ENCODE measurements around the gene POGZ.
A peak's percentile ranks its signal among the peaks of the same experiment; 100 is the strongest.
"Not testable (repeated sequence)": the region's sequence is repeated elsewhere in the genome, so short reads cannot be mapped to it uniquely, and the experiment has no call there.

POGZ gene

DNA sequence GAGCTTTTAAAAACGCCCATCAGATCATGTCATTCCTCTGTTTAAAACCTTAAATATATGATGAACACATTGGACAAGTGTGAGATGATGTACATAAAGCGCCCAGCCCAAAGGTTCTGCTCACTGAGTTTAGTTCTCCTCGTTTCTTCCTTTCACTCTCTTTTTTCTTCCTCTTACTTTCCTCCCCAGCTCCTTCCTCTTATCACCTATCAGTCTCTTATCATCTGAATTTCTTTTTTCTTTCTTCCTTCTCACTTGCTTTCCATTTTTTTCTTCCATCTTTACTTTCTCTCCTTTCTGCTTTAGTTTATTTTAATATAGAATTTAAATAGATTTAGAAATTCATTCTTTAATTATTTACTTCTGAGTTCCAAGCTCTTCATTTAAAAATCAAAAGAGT, 17.8 kb upstream of the POGZ start:
- no peak for DNase-seq

- no peak for DNase-seq
These were observed 16.8 kb upstream of the POGZ start for GRCh38 chr1:151476083-151476482.

DNA sequence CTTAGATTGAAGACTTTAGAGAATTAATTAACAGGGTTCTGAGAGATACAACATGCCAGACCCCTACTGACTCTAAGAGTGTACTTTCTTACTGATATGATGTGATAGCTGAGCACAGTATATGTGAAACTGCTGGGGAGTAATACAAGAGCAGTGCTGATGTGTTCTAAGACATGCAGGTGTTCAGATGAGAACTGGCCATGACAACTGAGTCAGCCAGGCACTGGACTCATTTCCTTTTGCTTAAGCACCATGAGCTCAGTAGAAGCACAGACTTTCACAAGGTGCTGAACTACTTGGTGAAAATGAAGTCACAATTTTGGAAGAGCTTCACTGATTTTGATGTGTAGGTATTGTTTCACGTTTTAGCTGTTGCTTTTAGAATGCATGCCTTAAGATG, 15.9 kb upstream of the POGZ start:
- no peak for DNase-seq

- no peak for DNase-seq
These were observed 15.5 kb upstream of the POGZ start for GRCh38 chr1:151474745-151475144.

GRCh38 chr1:151472856-151473731, 13.8 kb upstream of the POGZ start:
- peak; percentile 56 for DNase-seq

DNA sequence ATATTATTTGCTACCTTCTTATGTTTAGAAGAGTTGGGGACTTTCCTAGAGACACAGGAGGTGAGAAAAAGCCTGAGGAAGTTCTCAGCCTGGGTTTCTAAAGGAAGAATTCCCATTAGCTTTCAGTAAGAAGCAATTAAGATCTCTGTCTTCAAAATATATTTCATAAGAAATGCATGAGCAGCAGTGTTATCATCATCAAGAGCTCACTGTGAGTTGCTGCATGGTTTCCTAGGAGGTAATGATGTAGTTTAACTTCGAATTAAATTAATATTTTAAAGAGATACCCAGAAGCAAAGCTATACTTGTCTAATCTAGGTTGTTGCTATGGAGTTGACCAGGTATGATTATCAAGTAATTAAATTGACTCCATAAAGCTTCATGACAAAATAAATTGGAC, 5.7 kb upstream of the POGZ start:
- no peak for DNase-seq

GRCh38 chr1:151461694-151462093, 2.4 kb upstream of the POGZ start:
- no peak for DNase-seq

DNA sequence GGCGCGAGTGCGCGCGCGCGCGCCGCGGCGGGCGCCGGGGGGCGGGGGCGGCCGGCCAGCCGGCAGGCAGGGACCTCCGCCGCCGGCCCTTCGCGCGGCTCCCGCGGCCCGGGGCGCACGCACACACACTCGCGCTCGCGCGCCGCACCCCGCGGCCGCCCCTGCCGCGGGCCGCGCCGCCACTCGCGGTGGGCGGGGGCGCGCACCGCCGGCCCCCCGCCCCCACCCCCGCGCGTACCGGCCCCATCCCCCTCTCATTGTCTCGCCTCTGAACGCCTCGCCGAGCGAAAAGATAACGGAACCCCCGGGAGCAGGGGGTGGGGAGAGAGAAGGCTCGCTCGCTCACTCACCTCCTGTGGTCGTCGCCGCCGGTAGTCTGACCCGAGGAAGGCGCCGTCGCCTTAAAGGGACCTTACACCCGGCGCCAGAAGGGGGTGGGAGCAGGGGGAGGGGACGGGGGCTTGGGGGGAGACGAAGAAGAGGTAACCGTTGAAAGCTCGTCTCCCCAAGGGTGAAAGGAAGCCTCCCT, 428 bp downstream of the POGZ start:
- peak; percentile 68 for DNase-seq

DNA sequence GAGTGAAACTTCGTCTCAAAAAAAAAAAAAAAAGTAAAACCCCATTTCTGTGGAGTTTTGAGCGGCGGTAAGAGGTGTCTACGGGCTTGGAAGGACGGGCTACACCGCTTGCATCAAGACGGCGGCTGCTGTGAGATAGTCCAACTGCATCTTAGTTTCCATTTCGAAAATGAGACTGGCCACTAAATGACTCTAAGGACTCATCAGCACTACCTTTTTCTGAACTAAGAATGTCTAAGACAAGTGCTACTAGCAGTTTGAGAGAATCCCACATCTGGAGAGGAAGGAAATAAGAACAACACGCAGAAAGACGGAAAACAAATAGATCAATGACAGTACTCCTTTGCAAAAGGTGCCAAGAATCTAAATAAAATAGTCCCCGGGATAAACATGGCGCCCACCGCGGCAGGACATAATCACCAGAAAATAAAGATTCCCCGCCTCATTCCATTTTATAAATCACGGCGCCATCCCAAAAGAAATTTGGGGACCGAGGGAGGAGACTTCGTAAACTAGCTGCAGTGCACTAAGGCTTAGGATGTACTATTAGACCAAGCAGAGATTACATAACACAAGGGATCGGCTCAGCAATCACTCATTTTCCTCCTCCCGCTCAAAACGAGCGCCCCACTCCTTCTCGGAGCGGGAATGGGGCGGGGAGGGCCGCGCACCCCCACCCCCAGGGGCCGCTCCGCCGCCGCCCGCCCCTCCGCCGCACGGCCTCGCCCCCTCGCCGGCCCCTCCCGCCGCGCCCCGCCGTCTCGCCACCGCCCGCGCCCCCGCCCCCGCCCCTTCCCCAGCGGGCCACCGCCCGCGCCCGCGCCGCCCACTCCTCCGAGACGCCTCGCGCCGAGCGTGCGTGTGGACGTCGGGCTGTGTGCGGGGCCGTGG, 1.1 kb downstream of the POGZ start:
- peak; percentile 71 for DNase-seq

- DNase-seq: no peak
These were observed 3.3 kb downstream of the POGZ start for GRCh38 chr1:151455966-151456365.

- no peak for DNase-seq
These were observed 4.1 kb downstream of the POGZ start for GRCh38 chr1:151455231-151455630.

DNA sequence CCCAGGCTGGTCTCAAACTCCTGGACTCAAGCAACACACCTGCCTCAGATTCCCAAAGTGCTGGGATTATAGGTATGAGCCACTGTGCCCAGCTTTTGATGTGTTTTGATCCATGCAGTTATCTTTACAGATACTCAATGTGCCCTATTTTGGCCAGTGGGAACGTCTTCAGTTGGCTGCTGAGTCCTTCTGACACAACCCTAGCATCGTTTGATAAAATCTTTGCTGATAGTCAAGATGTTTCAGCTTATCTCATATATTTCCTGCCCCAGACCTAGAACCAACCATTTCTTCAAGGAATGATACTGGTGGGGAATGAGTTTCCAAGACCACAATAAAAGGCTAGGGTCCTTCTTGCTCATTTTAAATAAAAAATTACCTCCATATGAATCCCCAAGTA, 11.6 kb downstream of the POGZ start:
- no peak for DNase-seq

DNA sequence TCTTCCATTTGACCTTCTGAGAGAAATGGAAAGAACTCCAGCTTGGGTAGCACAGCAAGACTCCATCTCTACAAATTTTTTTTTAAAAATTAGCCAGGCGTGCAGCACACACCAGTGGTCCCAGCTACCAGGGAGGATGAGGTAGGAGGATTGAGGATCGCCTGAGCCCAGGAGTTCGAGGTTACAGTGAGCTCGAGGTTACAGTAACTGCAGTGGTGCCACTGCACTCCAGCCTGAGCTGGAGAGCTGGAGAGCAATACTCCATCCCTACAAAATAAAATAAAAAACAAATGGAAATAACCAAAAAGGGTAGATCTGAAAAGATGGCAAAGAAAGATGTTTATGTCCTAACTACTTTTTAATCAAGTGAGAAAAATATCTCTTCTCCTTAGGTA, 14.5 kb downstream of the POGZ start:
- DNase-seq: no peak

GRCh38 chr1:151443846-151444782, 15.2 kb downstream of the POGZ start:
- peak; percentile 83 for DNase-seq

DNA sequence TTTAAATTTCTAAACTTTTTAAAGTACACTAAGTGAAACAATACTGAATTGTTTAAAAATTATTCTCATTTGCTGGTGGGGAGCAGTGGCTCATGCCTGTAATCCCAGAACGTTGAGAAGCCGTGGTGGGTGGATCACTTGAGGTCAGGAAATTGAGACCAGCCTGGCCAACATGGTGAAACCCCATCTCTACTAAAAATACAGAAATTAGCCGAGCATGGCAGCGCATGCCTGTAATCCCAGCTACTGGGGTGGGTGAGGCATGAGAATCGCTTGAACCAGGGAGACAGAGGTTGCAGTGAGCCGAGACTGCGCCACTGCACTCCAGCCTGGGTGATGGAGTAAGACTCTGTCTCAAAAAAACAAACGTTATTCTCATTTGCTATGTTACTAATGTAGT, 21.9 kb downstream of the POGZ start:
- not testable (repeated sequence) for DNase-seq

GRCh38 chr1:151436985-151437384, 22.3 kb downstream of the POGZ start:
- DNase-seq: no peak

DNA sequence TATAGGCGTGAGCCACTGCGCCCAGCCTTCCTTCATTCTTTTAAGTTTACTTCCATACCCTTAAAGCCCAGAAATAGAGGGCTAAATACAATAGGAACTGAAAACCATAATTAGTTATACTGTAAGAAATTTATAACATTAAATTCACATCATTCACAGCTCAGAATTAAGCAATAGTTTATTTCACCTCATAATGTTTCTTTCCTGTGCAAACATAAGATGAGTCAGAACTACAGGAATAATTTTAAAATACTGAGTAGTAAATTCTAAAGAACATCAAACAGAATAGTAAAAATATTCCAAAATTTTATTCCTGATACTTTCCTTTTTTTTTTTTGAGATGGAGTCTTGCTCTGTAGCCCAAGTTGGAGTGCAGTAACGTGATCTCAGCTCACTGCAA, 24.1 kb downstream of the POGZ start:
- no peak for DNase-seq

DNA sequence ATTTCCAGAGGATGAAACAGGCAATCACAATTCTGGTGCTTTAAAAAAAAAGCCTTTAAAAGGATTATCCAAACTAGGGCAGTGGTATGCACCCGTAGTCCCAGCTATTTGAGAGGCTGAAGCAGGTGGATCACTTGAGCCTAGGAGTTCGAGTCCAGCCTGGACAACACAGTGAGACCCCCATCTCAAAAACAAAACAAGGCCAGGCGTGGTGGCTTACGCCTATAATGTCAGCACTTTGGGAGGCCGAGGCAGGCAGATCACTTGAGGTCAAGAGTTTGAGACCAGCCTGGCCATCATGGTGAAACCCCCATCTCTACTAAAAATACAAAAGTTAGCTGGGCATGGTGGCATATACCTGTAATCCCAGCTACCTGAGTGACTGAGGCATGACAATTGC, 25.5 kb downstream of the POGZ start:
- not testable (repeated sequence) for DNase-seq

GRCh38 chr1:151428068-151428467, 31.2 kb downstream of the POGZ start:
- DNase-seq: no peak

DNA sequence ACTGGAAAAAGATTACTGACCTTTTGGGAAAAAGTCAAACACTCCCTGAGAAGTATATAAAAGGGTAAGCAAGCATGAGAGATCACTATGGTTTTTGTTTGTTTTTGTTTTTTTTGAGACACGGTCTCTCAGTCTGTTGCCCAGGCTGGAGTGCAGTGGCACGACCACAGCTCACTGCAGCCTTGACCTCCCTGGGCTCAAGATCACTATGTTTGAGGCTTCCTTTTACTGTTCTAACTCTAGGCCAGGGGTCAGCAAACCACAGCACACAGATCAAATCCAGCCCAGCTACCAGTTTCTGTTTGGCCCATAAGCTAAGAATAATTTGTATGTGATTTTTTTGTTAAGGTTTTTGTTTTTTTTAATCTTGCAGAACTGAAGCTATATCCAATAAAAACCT, 34.2 kb downstream of the POGZ start:
- no peak for DNase-seq

GRCh38 chr1:151419819-151420218, 39.5 kb downstream of the POGZ start:
- DNase-seq: no peak

DNA sequence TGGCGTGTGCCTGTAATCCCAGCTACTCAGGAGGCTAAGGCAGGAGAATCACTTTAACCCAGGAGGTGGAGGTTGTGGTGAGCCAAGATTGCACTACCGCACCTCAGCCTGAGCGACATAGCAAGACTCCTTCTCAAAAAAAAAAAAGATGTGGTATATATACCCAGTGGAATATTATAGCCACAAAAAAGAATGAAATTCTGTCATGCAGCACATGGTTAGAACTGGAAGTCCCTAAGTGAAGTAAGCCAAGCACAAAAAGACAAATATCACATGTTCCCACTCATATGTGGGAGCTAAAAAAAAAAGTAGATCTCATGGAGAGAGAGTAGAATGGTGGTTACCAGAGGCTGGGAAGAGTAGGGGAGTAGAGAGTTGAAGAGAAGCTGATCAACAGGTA, 41.2 kb downstream of the POGZ start:
- no peak for DNase-seq

DNA sequence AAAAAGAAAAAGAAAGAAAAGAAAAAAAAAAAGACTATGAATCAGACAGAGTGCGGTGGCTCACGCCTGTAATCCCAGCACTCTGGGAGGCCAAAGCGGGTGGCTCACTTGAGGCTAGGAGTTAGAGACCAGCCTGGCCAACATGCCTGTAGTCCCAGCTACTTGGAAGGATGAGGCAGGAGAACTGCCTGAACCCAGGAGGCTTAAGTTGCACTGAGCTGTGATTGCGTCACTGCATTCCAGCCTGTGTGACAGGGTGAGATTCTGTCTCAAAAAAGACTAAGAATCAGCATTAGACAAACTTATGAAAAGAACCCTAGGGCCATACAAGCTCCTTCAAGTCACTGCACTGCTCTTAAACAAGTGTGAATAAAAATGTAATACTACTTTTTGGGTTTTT, 43.1 kb downstream of the POGZ start:
- DNase-seq: no peak

All from hematopoietic multipotent progenitor cell treated with erythropoietin and hydrocortisone succinate and interleukin-3 and kit ligand, for 8 days (in vitro differentiated cells).